Stimulated activated naive CD4-positive, alpha-beta T cell (primary cell): ENCODE data around the gene CASKIN1.
"Not testable (repeated sequence)": the region's sequence is repeated elsewhere in the genome, so short reads cannot be mapped to it uniquely, and the experiment has no call there.

Source experiments
- DNase-seq, 6 experiments: peaks; one replicate each; lab custom pipeline; 2025; lab: John Stamatoyannopoulos, UW

Gene CASKIN1

DNA sequence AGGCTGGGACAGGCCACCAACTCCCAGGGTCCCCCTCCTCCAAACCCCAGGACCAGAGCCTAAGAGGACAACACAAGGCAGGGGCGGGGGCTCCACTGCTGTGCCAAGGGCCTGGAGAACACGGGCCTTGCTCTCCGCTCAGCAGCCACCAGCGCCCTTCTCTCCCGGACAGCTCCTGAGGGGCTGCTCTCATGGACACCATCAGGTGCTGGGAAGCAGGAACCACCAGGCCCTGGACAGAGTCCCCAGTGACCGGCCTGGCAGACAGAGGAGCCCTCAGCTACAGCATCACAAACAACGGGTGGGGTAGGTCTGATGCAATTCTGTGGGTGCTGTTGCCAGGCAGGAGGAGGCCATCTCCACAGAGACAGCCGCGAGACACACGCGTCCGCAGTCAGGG, 62.6 kb downstream of the CASKIN1 start:
- not testable (repeated sequence) for DNase-seq

DNA sequence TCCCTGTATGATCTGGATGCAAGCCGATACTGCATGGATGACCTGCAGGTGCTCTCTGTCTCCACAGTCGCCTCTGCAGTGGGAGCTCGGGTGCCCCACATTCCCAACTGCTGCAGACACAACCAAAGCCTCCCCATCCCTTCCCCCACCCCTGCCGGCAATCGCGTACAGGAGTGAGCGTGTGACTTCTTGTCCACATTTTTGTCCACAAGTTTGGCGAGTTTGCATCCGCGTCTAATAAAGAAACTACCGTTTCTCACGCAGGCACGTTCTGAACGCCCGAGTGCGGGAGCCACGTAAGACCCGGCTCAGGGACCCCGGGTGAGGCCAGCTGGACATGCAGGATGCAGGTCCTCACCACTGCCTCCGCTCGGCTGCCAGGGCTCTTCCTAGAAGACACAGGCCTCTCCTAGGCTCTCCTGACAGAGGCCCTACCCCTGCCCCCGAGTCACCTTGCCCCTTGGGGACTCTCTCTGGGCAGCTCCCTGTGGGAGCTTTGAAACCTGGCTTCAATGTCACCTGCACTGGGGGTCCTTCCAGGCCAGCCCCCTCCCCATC, 66.4 kb downstream of the CASKIN1 start:
- DNase-seq: not testable (repeated sequence)

DNA sequence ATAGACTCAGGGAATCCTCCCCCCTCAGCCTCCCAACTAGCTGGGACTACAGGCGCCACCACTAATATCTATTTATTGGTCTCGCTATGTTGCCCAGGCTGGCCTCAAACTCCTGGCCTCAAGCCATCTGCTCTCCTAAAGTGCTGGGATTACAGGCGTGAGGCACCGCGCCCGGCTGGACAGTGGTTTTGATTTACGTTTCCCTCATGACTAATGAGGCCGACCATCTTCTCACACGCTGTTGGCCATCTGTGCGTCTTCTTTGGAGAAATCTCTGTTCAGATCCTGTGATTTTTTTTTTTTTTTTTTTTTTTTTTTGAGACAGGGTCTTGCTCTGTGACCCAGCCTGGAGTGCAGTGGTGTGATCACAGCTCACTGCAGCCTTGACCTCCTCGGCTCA, 67.2 kb downstream of the CASKIN1 start:
- DNase-seq: not testable (repeated sequence)

DNA sequence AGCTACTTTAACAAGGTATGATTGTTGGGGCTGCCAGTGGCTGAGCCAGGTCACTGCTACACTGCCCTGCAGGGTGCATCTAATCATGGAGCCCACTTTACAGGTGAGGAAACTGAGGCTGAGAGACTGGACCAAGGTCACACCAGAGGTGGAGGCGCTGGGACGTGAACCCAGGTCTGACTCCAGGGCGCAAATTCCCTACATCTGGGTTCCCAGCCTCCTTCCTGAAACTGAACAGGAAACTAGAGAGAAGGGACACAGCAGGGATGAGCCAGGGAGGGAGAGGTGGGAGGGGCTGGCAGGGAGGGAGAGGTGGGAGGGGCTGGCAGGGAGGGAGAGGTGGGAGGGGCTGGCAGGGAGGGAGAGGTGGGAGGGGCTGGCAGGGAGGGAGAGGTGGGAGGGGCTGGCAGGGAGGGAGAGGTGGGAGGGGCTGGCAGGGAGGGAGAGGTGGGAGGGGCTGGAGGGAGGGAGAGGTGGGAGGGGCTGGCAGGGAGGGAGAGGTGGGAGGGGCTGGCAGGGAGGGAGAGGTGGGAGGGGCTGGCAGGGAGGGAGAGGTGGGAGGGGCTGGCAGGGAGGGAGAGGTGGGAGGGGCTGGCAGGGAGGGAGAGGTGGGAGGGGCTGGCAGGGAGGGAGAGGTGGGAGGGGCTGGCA, 68.7 kb downstream of the CASKIN1 start:
- peak in 2 of 6 experiments; percentile 27 to 35 for DNase-seq
